Dedifferentiated amniotic fluid mesenchymal stem cell (primary cell): ENCODE measurements around the gene ARHGAP15.

Experiments used
- DNase-seq: peaks from one replicate; pipeline ENCODE4 v3.0.0-alpha.2; 2016; ENCODE audit errors: extremely low spot score

ARHGAP15 gene

GRCh38 chr2:143398781-143399180 is 269.6 kb downstream of the ARHGAP15 start:
- DNase-seq, result no peak

- no peak for DNase-seq
These were observed 270.4 kb downstream of the ARHGAP15 start for GRCh38 chr2:143399631-143400069.

- no peak for DNase-seq
These were observed 272.6 kb downstream of the ARHGAP15 start for GRCh38 chr2:143401861-143402260.

GRCh38 chr2:143402451-143402850 is 273.2 kb downstream of the ARHGAP15 start:
- no peak for DNase-seq

GRCh38 chr2:143410082-143410897 is 281.1 kb downstream of the ARHGAP15 start:
- DNase-seq, result no peak

- no peak for DNase-seq
These were observed 286.4 kb downstream of the ARHGAP15 start for GRCh38 chr2:143415571-143415970.

- no peak for DNase-seq
These were observed 288.2 kb downstream of the ARHGAP15 start for GRCh38 chr2:143417428-143417827.

GRCh38 chr2:143420313-143420712 is 291.1 kb downstream of the ARHGAP15 start:
- DNase-seq, result no peak

- DNase-seq, result no peak
These were observed 293.5 kb downstream of the ARHGAP15 start for GRCh38 chr2:143422681-143423080.

GRCh38 chr2:143425896-143426295 is 296.7 kb downstream of the ARHGAP15 start:
- no peak for DNase-seq

GRCh38 chr2:143426296-143426695 is 297.1 kb downstream of the ARHGAP15 start:
- DNase-seq, result peak; percentile 72

- DNase-seq, result no peak
These were observed 299.5 kb downstream of the ARHGAP15 start for GRCh38 chr2:143428700-143429099.

- DNase-seq, result no peak
These were observed 300.9 kb downstream of the ARHGAP15 start for GRCh38 chr2:143429932-143430679.

GRCh38 chr2:143431316-143431715 is 302.1 kb downstream of the ARHGAP15 start:
- DNase-seq, result no peak

- no peak for DNase-seq
These were observed 304.0 kb downstream of the ARHGAP15 start for GRCh38 chr2:143433251-143433650.

- no peak for DNase-seq
These were observed 304.6 kb downstream of the ARHGAP15 start for GRCh38 chr2:143433840-143434239.

GRCh38 chr2:143434445-143434844 is 305.2 kb downstream of the ARHGAP15 start:
- DNase-seq, result no peak

GRCh38 chr2:143435131-143435530 is 305.9 kb downstream of the ARHGAP15 start:
- DNase-seq, result no peak

- no peak for DNase-seq
These were observed 307.7 kb downstream of the ARHGAP15 start for GRCh38 chr2:143436951-143437350.

GRCh38 chr2:143440411-143441012 is 311.3 kb downstream of the ARHGAP15 start:
- no peak for DNase-seq

- DNase-seq, result no peak
These were observed 313.0 kb downstream of the ARHGAP15 start for GRCh38 chr2:143442193-143442592.

- DNase-seq, result no peak
These were observed 322.5 kb downstream of the ARHGAP15 start for GRCh38 chr2:143451642-143452281.
